H9 (cell line): ENCODE results near the gene DNAJC21. TPM values are rescaled to one million over a fixed set of nuclear protein-coding genes. Genes with fewer than 3 reads are reported as not detected.

ENCODE experiments used
- DNase-seq: peaks from one replicate; pipeline ENCODE4 v3.0.0-alpha.2; 2017
- H2AFZ ChIP-seq: one replicate; pipeline ENCODE4 v1.6.1; 2013; ENCODE audit warnings: mild to moderate bottlenecking, low read length, control low read depth, moderate library complexity
- H2AK5ac ChIP-seq: 2 replicates; pipeline ENCODE4 v1.6.1; 2013; ENCODE audit warnings: low read length, control low read depth, mixed read lengths; ENCODE audit not compliant: insufficient read length
- H2BK120ac ChIP-seq: one replicate; pipeline ENCODE4 v1.6.1; 2013; ENCODE audit warnings: low read depth, mild to moderate bottlenecking, low read length, control low read depth, inconsistent platforms; ENCODE audit not compliant: poor library complexity, severe bottlenecking
- H2BK12ac ChIP-seq: 2 replicates; pipeline ENCODE4 v1.6.1; 2013; ENCODE audit warnings: low read length, control low read depth, mixed read lengths, low read depth; ENCODE audit not compliant: insufficient read length
- H2BK15ac ChIP-seq: 2 replicates; pipeline ENCODE4 v1.6.1; 2013; ENCODE audit warnings: low read depth, low read length, control low read depth
- H2BK20ac ChIP-seq: one replicate; pipeline ENCODE4 v1.6.1; 2013; ENCODE audit warnings: low read depth, mild to moderate bottlenecking, low read length, control low read depth, inconsistent platforms; ENCODE audit not compliant: poor library complexity, severe bottlenecking
- H2BK5ac ChIP-seq: 2 replicates; pipeline ENCODE4 v1.6.1; 2013; ENCODE audit warnings: low read length, control low read depth, mixed read lengths; ENCODE audit not compliant: insufficient read length
- H3K14ac ChIP-seq: 2 replicates; pipeline ENCODE4 v1.6.1; 2013; ENCODE audit warnings: low read length, control low read depth; ENCODE audit not compliant: insufficient read depth
- H3K18ac ChIP-seq: 2 replicates; pipeline ENCODE4 v1.6.1; 2013; ENCODE audit warnings: low read depth, mild to moderate bottlenecking, mixed read lengths, low read length, control low read depth; ENCODE audit not compliant: insufficient read length
- H3K23ac ChIP-seq: 2 replicates; pipeline ENCODE4 v1.6.1; 2013; ENCODE audit warnings: low read length, control low read depth, mixed read lengths, low read depth; ENCODE audit not compliant: insufficient read length
- H3K23me2 ChIP-seq: 2 replicates; pipeline ENCODE4 v1.6.1; 2013; ENCODE audit warnings: low read depth, mild to moderate bottlenecking, mixed read lengths, low read length, control low read depth; ENCODE audit not compliant: insufficient read length, poor library complexity, severe bottlenecking
- H3K27ac ChIP-seq: 2 replicates; pipeline ENCODE4 v1.5.1; 2013; ENCODE audit warnings: low read length, control low read depth, mixed read lengths, low read depth; ENCODE audit not compliant: insufficient read length
- H3K27me3 ChIP-seq: 2 replicates; pipeline ENCODE4 v1.6.1; 2013; ENCODE audit warnings: low read length, control low read depth, inconsistent platforms; ENCODE audit not compliant: insufficient read depth
- H3K4ac ChIP-seq: 2 replicates; pipeline ENCODE4 v1.6.1; 2013; ENCODE audit warnings: low read depth, mild to moderate bottlenecking, control low read depth, inconsistent platforms, low read length, moderate library complexity
- H3K4me1 ChIP-seq: 2 replicates; pipeline ENCODE4 v1.6.1; 2013; ENCODE audit warnings: low read length, control low read depth, inconsistent platforms; ENCODE audit not compliant: insufficient read depth
- H3K4me2 ChIP-seq: 2 replicates; pipeline ENCODE4 v1.6.1; 2013; ENCODE audit warnings: low read length, control low read depth, mixed read lengths; ENCODE audit not compliant: insufficient read length, insufficient read depth
- H3K56ac ChIP-seq: 2 replicates; pipeline ENCODE4 v1.6.1; 2013; ENCODE audit warnings: low read depth, mild to moderate bottlenecking, mixed read lengths, low read length, control low read depth; ENCODE audit not compliant: insufficient read length
- H3K79me1 ChIP-seq: 2 replicates; pipeline ENCODE4 v1.6.1; 2013; ENCODE audit warnings: low read depth, mild to moderate bottlenecking, moderate library complexity, low read length, control low read depth, inconsistent platforms; ENCODE audit not compliant: insufficient read depth, poor library complexity, severe bottlenecking
- H3K79me2 ChIP-seq: 2 replicates; pipeline ENCODE4 v1.6.1; 2013; ENCODE audit warnings: low read length, control low read depth, inconsistent platforms; ENCODE audit not compliant: insufficient read depth
- H3K9ac ChIP-seq: 2 replicates; pipeline ENCODE4 v1.6.1; 2013; ENCODE audit warnings: low read length, control low read depth, mixed read lengths; ENCODE audit not compliant: insufficient read length; ENCODE audit errors: extremely low read depth
- H3K9me3 ChIP-seq: one replicate; pipeline ENCODE4 v1.6.1; 2013; ENCODE audit warnings: low read depth, low read length, inconsistent platforms; ENCODE audit not compliant: control insufficient read depth
- H3T11ph ChIP-seq: one replicate; pipeline ENCODE4 v1.6.1; 2013; ENCODE audit warnings: mild to moderate bottlenecking, low read length, control low read depth, inconsistent platforms
- H4K20me1 ChIP-seq: one replicate; pipeline ENCODE4 v1.6.1; 2013; ENCODE audit not compliant: control insufficient read depth, insufficient read length, insufficient read depth
- H4K5ac ChIP-seq: 2 replicates; pipeline ENCODE4 v1.6.1; 2013; ENCODE audit warnings: low read depth, mild to moderate bottlenecking, mixed read lengths, low read length, control low read depth; ENCODE audit not compliant: insufficient read length
- H4K8ac ChIP-seq: replicated peaks from 2 replicates; pipeline ENCODE4 v1.6.1; 2013; ENCODE audit warnings: low read length, control low read depth, mixed read lengths, low read depth; ENCODE audit not compliant: insufficient read length
- H4K91ac ChIP-seq: 2 replicates; pipeline ENCODE4 v1.6.1; 2013; ENCODE audit warnings: low read depth, mild to moderate bottlenecking, moderate library complexity, mixed read lengths, low read length, control low read depth; ENCODE audit not compliant: insufficient read length
- H3K27ac Mint-ChIP-seq, 3 experiments: 2 replicates in 2 of 3; 3 replicates in 1 of 3; pipeline ENCODE4 v1.8.0; 2020 to 2021; ENCODE audit warnings: mixed read lengths in 3 of 3, mild to moderate bottlenecking in 1 of 3, moderate library complexity in 1 of 3
- H3K27me3 Mint-ChIP-seq: 2 replicates; pipeline ENCODE4 v1.8.0; 2021; ENCODE audit warnings: low read depth, mild to moderate bottlenecking, moderate library complexity, mixed read lengths
- H3K36me3 Mint-ChIP-seq, 3 experiments: 2 replicates in 2 of 3; 3 replicates in 1 of 3; pipeline ENCODE4 v1.8.0; 2020 to 2021; ENCODE audit warnings: low read depth in 3 of 3, mixed read lengths in 3 of 3; ENCODE audit not compliant: insufficient read depth in 1 of 3
- H3K4me1 Mint-ChIP-seq, 2 experiments: 2 replicates each; pipeline ENCODE4 v1.8.0; 2020; ENCODE audit warnings: mixed read lengths in 2 of 2
- H3K4me3 Mint-ChIP-seq, 2 experiments: 2 replicates in 1 of 2; 3 replicates in 1 of 2; pipeline ENCODE4 v1.8.0; 2020 to 2021; ENCODE audit warnings: mild to moderate bottlenecking in 2 of 2, mixed read lengths in 2 of 2, moderate library complexity in 1 of 2
- H3K9me3 Mint-ChIP-seq, 2 experiments: 2 replicates in 1 of 2; 3 replicates in 1 of 2; pipeline ENCODE4 v1.8.0; 2020; ENCODE audit warnings: mild to moderate bottlenecking in 2 of 2, mixed read lengths in 2 of 2, moderate library complexity in 1 of 2
- WGBS: extraction: QIAGEN DNeasy Blood & Tissue Kit; methylation state at CpG from one replicate; pipeline ENCODE4 v1.1.7; 2013; ENCODE audit warnings: missing lambda C conversion rate, low lambda C conversion rate, mixed read lengths; ENCODE audit not compliant: insufficient read length; ENCODE audit errors: extremely low coverage; 5-methylcytosine and 5-hydroxymethylcytosine counted together
- total RNA-seq: library from RNA; stranded (reverse); gene quantifications from 2 replicates; pipeline ENCODE4 v1.2.1, GENCODE V29; 2021
- TF ChIP-seq, protein P1 (sequence below): fragments of 200-600 bp; sonication (generic); conservative IDR thresholded peaks from 3 replicates; pipeline ENCODE4 v1.8.0; 2021; ENCODE audit warnings: antibody characterized with exemption, mild to moderate bottlenecking

The DNAJC21 gene
- total RNA-seq, 1 experiment from 2014 or later = 50.4 TPM

DNA sequence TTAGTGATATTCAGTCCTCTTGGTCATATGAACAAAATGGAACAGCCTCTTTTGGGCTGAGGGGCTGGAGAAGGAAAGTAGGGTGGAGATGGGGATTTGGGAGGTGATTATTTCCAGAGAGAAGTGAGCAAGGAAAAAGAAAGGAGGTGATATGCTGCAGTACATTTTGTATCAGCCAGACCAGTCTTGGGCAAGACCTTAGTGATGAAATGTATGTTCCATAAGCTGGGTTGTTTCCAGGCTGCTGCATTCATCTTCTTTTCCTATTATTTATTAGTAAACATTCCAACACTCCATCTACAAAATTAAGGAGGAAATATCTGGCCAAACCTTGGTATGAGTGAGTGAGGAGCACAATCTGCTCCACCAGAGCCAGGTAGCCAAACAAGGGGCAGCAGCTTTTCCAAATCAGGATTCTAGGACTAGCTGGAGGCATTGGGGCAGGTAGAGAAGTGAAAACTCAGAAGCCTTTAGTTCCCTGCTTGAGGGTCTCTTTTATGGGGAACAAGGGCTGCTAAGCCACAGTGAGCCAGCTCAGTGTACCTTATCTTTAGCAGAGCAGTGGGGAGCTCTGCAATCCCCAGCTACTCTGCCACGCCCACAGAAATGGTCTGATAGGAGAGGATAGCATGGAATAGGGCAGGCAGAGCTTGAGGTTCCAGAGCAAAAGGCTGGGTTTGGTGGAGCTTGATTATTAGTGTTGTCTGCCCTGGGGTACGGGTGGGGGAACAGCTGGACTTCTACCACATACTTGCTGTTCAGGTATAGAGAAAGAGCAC, 33.5 kb upstream of the DNAJC21 start:
- no peaks in the 10 kb centered on the region for H3K79me2 ChIP-seq
- no peaks in the 10 kb centered on the region for H3K9me3 Mint-ChIP-seq
- no peaks in the 10 kb centered on the region for H3K4me1 ChIP-seq
- WGBS = no CpG with 5 or more reads among the region's 2 CpGs
- H2BK120ac ChIP-seq = no peak overlapping the region
- H3K9ac ChIP-seq = no peak overlapping the region
- H3K23ac ChIP-seq = no peak overlapping the region
- no peak overlapping the region for H3K18ac ChIP-seq
- no peak overlapping the region for H4K5ac ChIP-seq
- H3K79me1 ChIP-seq = no peaks in the 10 kb centered on the region
- H3K4me2 ChIP-seq = no peak overlapping the region
- H3T11ph ChIP-seq = no peak overlapping the region
- peaks cover 0 to 4% (median 0%) of the 10 kb centered on the region in 3 experiments; a peak in 2 of 7 replicates for H3K36me3 Mint-ChIP-seq
- H3K56ac ChIP-seq = no peak overlapping the region
- H3K9me3 ChIP-seq = no peaks in the 10 kb centered on the region
- no peak overlapping the region for H4K91ac ChIP-seq
- H3K4me3 Mint-ChIP-seq = no peak overlapping the region
- H2BK5ac ChIP-seq = no peak overlapping the region
- no peaks in the 10 kb centered on the region for H3K27me3 ChIP-seq
- H4K8ac ChIP-seq = no peak overlapping the region
- TF ChIP-seq, protein P1, sequence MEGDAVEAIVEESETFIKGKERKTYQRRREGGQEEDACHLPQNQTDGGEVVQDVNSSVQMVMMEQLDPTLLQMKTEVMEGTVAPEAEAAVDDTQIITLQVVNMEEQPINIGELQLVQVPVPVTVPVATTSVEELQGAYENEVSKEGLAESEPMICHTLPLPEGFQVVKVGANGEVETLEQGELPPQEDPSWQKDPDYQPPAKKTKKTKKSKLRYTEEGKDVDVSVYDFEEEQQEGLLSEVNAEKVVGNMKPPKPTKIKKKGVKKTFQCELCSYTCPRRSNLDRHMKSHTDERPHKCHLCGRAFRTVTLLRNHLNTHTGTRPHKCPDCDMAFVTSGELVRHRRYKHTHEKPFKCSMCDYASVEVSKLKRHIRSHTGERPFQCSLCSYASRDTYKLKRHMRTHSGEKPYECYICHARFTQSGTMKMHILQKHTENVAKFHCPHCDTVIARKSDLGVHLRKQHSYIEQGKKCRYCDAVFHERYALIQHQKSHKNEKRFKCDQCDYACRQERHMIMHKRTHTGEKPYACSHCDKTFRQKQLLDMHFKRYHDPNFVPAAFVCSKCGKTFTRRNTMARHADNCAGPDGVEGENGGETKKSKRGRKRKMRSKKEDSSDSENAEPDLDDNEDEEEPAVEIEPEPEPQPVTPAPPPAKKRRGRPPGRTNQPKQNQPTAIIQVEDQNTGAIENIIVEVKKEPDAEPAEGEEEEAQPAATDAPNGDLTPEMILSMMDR = no peak
- no peak overlapping the region for H2BK20ac ChIP-seq
- no peak overlapping the region for H2BK15ac ChIP-seq
- no peak overlapping the region for H3K27ac ChIP-seq
- peaks cover 8 to 17% of the 10 kb centered on the region in 2 experiments for H3K4me1 Mint-ChIP-seq
- H4K20me1 ChIP-seq = no peaks in the 10 kb centered on the region
- no peaks in the 10 kb centered on the region; the same call in 1 of the 2 replicates for H3K27me3 Mint-ChIP-seq
- no peak overlapping the region for H3K14ac ChIP-seq
- H2AK5ac ChIP-seq = no peak overlapping the region
- no peaks in the 10 kb centered on the region for H3K23me2 ChIP-seq
- peak overlapping the region in 1 of 3 experiments; percentile 42; a peak in 1 of 7 replicates for H3K27ac Mint-ChIP-seq
- H2AFZ ChIP-seq = no peak overlapping the region
- H3K4ac ChIP-seq = no peak overlapping the region
- no peak for DNase-seq
- no peak overlapping the region for H2BK12ac ChIP-seq
